Right lobe of liver (tissue), 4 donors: Measurements from ENCODE around the gene HPSE2.

ENCODE experiments used
- CTCF ChIP-seq, 4 donors: fragments of 200-600 bp in 3 of 4; fragments of 450-650 bp in 1 of 4; IDR thresholded peaks; one replicate each; pipeline versions ENCODE4 v1.5.1 to v1.8.0; 2016 to 2022; ENCODE audit warnings: antibody characterized with exemption in 4 of 4, mild to moderate bottlenecking in 2 of 4
- POLR2A ChIP-seq: fragments of 450-650 bp; IDR thresholded peaks from one replicate; pipeline ENCODE4 v1.6.1; 2017; ENCODE audit warnings: antibody characterized with exemption, mild to moderate bottlenecking
- donor health status: DM: no; HTN: no; CAD: no.
- donor health status: DM: no; HTN: no; CAD: no.
- donor health status: DM: no; HTN: yes; CAD: no.

- TF ChIP-seq CTCF (IDR thresholded peaks at IDR 0.05): no peak
- TF ChIP-seq POLR2A: no peak
Observed at GRCh38 chr10:98632456-98633150, 603.0 kb downstream of the HPSE2 start.
